Left renal pelvis (tissue), 4 donors: ENCODE data around the gene SDK1. TPM values are rescaled to one million over a fixed set of nuclear protein-coding genes. Genes with fewer than 3 reads are reported as not detected.

Experiments used
- DNase-seq, 4 donors: peaks; one replicate each; pipeline ENCODE4 v3.0.0-alpha.2; 2013; ENCODE audit warnings: low read depth in 4 of 4, low spot score in 3 of 4
- polyA plus RNA-seq, 4 donors: library from polyadenylated mRNA; unstranded; fragments of 120-200 nt; gene quantifications; one replicate each; pipeline ENCODE4 v1.2.1, GENCODE V29; 2013; ENCODE audit not compliant: insufficient read length in 4 of 4

SDK1 gene
- polyA plus RNA-seq, 4 donors, result 4.0 to 8.4 (median 6.3) TPM

DNA sequence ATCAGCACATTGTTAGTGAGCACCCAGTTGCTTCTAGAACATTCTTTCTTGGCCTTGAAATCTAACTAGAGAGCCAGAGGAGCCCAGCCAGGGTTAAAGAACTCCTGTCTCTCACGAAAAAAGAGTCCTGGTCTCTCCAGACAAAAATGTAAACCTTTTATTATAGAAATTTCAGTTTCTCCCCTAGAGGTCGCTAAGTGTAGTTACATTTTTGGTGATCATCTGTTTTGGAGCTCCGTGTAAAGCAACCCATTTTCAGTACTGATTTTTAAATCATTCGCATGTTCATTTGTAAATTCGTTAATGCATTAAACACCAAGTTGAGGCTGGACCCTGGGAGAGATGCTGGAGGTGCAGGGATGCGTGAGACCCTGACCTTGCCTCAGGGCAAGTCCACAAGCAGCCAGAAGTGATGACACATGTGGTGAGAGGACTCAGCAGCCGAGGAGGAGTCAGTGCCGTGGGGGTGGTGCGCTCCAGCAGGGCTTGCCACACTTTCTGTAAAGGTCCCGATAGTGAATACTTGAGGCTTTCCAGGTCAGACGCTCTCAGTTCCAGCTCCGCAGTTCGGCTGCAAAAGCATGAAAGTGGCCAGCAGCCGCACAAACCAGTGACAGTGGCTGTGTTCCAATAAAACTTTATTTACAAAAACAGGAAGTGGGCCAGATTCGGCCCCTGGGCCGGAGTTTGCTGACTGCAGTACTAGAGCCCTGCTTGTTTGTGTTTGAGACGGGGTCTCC, 802.5 kb downstream of the SDK1 start:
- DNase-seq, result no peak

DNA sequence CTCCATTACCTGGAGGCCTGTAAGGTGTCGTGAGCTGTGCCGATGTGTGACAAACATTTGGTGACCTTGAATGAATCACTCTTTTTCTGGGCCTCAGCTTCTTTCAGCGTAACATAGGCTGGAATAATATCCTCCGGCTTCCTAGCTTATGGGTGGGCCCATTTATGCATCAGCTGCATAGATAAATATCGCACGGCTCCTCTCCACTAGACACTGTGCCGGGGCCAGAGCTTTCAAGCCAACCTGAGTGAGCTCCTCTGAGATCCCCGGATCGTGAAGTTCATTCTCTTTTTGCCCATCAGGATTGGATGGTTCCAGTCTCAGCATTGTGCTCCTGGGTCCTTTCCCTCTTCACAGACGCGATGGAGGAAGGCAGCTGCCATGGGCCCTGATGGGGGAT, 806.8 kb downstream of the SDK1 start:
- no peak for DNase-seq

DNA sequence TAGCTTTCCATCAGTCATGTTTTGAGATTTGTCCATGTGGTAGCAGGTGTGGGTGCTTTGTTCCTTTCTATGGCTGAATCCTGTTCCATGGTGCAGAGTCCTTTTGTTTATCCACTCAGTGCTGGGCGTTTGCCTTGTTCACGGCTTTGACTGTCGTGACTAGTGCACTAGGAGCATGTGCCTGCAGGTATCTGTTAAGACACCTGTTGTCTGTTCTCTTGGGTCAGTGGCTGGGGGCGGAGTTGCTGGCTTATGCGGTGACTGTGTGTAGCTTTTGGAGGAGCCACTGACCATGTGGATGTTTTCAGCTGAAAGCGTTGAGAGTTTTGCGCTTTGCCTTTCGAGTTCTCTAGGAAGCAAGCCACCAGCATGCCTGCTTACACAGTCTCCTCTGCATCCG, 807.9 kb downstream of the SDK1 start:
- no peak for DNase-seq

DNA sequence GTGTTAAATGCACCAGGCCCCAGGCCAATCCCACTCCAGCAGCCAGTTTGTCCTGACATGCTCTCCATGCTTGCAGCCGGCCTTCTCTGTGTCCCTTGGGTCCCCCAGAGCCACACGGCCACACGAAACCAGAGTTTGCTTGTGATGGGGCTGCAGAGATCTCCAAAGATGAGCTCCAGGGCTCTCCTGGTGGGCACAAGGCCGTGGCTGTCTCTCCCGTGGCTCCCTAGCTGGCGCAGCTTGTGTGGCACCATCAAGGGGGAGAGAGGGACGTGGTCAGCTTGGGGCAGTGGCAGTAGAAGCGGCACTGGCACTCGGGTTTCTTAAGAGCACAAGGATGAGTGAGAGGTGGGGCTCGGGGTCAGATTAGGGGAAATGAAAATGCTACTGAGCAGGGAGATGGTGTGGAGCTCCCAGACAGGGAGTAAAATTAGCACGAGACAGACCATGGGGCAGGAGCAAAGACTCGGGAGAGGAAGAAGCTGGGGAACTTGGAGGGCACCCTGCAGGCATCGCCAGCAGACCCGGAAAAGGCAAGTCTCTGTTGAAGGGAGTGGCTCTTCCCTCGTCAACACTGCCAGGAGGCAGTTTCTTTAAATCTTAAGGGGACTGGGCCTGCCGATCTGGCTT, 808.5 kb downstream of the SDK1 start:
- no peak for DNase-seq

DNA sequence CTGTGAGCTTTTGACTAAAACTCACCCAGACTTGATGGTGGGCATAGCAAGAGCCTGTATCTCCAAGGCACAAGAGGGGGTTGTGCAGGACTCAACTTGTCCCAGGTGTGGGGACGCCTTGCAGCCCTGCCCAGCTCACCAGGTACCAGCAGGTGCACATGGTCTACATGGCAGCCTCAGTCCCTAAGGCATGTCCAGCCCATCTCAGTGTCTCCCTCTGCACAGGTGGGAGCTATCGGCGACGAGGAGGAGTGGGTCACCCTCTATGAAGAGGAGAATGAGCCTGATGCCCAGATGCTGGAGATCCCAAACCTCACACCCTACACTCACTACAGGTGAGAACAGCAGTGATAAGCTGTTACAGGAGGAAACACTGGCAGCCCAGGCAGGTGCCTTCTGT, 809.4 kb downstream of the SDK1 start:
- DNase-seq, result no peak

DNA sequence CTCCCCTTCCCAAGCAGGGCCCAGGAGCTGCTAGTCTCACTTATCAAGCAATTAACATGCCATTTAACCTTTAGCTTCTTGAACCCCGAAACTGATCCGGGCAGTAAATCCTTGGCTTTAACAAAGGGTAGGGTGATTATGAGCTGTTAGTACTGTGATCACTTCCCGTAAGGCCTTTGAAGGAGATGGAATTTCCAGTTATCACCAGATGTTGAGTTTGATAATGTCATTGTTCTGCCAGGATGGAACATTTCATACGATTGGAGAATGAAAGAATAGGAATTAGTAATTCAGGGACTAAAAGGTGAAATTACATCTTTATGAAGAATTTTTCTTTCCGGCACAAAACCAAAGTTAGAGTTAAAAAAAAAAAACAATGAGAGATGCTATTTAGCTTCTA, 810.1 kb downstream of the SDK1 start:
- DNase-seq, result no peak

DNA sequence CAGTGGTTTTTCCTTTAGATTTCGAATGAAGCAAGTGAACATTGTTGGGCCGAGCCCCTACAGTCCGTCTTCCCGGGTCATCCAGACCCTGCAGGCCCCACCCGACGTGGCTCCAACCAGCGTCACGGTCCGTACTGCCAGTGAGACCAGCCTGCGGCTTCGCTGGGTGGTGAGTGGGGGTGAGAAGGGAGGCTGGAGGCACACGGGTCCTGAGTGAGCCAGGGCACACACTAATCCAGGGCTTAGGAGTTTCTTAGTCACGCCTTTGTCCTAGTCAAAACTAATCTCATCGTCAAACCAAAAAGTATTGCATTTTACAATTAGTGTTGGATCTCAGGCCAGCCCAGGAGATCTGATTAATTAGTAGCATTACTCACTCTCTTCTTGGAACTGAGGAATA, 812.2 kb downstream of the SDK1 start:
- DNase-seq, result no peak

DNA sequence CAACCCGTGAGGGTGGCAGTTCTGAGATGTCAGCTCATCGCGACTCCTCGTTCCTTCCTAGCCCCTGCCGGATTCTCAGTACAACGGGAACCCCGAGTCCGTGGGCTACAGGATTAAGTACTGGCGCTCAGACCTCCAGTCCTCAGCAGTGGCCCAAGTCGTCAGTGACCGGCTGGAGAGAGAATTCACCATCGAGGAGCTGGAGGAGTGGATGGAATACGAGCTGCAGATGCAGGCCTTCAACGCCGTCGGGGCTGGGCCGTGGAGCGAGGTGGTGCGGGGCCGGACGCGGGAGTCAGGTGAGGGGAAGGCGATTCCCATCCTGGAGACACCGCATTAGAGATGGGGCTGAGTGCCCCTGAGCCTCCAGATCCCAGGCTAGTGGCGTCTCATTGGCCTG, 812.9 kb downstream of the SDK1 start:
- DNase-seq, result no peak

DNA sequence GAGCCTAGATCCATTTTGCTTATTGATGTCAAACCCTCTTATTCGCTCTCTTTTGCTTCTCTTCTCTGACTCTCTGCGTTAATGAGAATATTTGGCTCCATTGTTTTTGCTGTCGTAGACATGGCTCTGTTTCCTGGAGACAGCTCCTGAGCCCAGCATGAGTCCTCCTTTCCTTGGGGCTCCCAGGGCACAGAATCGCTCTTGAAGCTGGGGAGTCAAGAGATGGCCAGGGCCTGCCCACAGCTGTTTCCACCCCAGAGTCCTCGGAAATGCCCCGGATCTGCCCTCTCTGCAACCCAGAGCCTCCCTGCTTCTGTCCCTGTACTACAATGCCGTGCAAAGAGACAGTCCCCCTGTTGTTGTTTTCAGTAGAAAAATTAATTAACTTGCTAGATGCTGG, 814.4 kb downstream of the SDK1 start:
- no peak for DNase-seq

DNA sequence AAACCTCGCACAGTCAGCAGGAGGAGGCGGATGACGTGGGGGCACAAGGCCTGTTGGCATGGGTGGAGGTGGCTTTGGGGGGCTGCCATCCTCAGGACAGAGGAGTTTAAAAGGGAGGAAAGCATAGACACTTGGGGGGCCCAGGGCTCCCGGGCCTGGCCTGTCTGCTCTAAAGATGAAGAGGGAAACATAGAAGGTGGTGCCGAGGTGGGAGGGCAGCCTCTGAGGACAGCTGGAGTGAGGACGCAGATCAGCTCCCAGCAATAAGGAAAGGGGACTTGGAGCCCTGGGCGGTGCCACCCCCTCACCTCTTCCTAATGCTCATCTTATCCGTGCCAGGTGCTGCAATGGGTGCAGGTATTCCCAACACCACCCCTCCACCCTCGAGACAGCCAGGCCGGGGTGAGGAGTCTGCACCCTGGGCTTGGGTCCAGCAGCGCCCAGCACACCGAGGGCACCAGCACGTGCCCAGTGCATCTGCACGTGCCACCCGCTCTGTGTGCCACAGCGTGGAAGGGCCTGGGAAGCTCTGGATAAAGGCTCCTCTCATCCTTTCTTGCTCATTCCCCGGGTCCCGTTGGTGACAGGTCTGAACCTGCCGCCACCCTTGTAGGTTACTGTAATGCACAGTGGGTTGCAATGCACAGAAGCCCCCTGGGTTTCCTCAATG, 815.0 kb downstream of the SDK1 start:
- no peak for DNase-seq

DNA sequence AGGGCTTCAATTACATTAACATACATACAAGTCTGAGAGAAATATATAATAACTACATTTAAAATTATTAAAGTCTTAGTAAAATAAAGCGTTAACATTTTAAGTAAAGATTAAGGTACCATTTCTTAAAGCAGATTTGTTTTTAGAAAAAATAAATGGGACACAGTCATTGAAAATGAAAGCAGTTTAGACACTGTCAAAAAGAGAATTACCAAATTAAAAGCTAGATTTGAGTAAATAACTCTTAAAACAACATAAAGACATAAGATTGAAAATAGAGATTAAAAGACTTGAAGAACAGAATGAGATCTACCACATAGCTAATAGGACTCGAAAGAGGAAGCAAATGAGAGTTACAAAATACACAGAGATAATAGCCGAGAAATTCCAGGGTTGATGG, 818.8 kb downstream of the SDK1 start:
- DNase-seq, result no peak

DNA sequence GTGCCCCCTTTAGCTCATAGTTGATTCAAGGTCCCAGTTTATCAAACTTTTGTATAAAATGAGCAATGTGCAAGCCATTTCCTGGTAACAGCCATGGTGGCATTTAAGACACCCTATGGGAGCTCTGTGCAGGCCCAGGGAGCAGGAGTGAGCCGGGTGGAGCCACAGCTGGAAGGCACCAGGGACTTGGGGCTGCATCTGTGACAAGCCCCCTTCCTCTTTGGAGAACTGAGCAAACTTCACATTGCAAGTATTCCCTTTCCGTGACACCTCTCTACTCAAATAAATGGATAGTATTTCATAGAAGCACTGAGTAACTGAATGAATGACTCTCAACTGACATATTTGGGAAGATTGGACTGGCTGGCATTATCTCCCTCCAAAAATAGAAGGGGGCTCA, 822.3 kb downstream of the SDK1 start:
- DNase-seq, result no peak

DNA sequence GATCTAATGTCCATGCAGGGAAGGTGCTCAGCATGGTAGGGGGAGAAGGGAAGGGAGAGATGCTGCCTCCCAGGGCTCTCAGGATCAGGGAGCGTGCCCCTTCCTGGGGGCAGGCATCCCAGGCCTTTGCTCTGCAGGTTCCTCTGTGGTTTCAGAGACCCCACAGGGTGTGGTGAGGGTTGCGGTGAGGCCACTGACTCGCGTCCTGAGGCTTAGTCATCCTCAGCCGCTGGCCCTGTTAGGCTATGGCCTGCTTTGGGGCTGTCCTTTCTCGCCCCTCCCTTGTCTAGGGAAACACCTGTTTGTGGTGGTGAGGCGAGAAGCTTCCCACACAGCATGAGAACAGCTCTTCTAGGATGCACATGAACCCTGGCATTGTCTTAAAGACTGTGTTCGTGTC, 822.8 kb downstream of the SDK1 start:
- no peak for DNase-seq

DNA sequence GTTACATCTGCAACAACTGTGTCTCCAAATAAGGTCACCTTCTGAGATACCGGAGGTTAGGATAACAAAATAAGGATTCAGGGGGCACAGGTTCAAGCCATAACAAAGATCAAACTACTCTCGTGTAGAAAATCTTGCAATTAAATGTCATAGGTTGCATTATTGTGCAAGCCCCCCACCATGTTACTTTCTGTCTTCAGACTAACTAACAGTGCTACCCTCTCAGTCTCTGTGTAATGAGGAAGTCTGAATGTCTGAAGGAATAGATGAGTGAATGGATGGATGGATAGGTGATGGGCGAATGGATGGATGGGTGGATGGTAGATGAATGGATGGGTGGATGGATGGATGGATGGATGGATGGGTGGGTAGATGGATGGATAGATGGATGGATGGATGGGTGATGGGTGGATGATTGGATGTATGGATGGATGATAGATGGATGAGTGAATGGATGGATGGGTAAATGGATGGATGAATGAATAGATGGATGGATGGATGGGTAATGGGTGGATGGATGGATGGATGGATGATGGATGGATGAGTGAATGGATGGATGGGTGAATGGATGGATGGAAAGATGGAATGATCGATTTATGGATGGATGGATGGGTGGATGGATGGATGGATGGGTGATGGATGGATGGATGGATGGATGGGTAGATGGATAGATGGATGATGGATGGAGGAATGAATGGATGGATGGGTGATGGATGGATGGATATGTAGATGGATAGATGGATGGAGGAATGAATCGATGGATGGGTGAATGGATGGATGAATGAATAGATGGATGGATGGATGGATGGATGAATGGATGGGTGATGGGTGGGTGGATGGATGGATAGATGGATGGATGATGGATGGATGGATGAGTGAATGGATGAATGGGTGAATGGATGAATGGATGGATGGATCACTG, 823.8 kb downstream of the SDK1 start:
- DNase-seq, result no peak

DNA sequence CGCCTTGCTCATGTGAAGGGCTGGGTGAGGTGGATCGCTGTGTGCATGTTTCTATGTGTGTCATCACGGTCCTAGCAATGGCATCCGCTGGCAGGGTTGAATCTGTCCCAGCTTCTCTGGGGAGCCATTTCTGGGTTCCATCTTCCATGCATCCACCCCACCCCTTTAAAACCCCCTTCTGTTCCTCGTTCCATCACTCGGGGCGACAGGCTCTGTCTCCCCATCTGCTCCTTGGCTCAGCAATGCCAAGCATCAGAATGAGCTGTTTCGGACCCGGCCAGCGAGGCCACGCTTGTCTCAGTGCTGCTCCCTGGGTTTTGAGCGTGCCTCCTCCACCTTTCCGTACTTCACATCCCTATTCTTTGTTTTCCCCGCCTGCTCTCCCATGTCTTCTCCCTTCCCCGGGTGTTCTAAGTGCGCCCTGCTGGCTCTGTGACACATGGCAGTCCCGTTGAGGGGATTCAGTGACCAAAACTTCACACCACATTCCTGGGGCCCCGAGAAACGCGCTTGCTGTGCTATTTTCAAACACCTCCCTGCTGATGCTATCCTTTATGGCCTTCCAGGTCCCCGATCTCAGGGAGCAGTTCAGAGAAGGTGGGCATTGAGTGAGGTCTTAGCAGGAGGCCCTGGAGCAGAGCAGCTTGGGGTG, 827.0 kb downstream of the SDK1 start:
- DNase-seq, result no peak

DNA sequence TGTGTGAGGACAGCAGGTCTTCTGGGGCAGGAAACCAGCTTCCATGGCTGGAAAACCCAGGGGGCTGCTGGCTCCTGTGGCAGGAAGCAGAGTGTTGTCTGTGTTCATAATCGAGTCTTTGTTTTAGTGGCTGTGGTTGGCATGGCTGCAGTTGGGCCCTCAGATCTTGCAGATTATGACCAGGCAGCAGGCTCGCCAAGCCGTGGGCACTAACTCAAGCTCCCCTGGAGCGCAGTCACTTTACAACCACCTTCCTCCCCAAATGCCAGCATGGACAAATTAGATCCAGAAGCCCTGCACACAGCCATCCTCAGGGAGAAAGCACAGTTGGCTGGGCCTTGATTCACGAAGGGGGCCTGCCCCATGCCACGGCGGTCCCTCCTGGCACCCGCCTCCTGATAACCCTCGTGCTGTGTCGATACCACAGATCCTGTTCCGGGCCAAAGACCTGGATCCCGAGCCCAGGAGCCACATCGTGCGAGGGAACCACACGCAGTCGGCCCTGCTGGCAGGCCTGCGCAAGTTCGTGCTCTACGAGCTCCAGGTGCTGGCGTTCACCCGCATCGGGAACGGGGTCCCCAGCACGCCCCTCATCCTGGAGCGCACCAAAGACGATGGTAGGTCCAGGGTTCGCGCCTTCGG, 828.5 kb downstream of the SDK1 start:
- no peak for DNase-seq

DNA sequence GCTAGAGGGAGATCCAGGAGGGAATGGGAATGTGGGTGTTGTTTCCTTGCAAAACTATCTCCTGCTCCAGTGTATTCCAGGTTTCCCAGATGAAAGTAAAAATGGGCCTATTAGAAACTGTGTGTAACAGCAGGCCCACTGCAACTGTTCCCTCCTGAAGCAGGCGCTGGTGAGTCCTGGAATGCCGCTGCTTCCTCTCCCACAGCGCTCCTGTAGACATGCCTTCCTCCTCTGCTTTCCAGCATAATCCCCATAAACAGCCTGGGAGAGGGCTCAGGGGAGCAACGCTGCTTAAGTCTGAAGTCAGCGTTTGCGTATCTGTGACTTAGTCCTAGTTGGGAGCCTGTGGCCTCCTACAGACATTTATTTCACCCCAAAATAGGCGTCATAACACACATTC, 830.0 kb downstream of the SDK1 start:
- DNase-seq, result no peak

DNA sequence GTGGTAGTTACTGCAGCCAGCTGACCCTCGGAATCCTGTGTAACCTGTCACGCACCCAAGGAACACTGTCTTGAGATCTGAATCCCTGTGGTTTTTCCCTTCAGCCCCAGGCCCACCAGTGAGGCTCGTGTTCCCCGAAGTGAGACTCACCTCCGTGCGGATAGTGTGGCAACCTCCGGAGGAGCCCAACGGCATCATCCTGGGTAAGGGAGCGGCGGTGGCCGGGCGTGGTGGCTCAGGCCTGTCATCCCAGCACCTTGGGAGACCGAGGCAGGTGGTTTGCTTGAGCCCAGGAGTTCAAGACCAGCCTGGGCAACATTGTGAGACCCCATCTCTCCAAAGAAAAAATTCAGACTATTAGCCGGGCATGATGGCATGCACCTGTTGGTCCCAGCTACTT, 831.2 kb downstream of the SDK1 start:
- no peak for DNase-seq

DNA sequence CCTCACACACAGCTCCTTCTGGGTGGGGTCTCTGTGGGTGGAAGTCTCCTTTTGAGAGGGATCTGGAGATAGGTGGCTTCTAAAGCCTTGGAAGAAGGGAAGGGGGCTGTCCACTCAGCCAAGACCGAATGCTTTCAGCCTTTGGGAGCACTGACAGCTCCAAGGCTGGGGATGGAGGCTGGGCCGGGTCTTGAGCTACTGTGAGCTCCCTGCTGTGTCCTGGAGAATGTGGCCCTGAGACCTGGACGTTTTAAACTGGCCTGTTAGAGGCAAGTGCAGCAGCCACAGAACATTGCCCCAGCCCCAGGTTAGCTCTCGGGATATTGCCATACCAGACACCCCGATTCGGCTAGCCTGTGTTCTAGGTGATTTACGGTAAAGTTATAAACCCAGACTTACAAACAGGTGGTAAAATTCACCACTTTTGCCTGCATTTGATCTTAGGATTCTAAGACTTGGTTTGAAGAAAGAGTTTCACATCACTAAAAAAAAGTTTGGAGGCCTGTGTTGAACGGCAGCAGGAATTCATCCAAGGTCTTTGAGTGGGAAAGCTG, 832.5 kb downstream of the SDK1 start:
- no peak for DNase-seq

DNA sequence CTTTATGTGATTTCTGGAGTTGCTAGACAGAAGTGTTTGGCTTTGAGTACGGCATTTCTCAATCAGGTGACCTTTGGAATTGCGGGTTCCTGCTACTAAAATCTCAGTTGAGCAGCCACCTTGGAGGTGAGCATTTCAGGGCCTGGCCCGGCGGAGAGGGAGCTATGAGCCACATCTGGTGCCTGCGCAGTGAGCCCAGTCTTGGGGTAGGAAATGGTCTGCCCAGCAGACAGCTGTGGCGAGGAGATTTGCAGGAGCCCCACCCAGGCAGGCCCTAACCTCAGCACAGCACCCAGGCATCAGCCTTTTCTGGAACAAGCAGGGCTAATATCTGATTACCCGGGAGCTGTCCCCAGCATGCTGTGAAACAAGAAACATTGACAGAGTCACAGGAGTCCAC, 833.2 kb downstream of the SDK1 start:
- DNase-seq, result no peak
